ENCODE measurements around the gene PCDHGA1.

PCDHGA1 gene

DNA sequence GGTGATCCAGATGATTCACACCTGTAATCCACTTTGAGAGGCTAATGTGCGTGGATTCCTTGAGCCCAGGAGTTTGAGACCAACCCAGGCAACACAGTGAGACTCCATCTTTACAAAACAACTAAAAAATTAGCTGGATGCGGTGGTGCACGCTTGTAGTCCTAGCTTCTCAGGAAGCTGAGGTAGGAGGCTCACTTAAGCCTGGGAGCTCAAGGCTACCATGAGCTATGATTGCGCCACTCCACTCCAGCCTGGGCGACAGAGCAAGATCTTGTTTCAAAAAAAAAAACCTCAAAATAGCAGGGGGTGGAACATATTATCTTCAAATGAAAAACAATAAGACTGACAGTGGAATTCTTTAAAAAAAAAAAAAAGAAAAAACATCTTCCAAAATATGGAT is 217.6 kb downstream of the PCDHGA1 start:
- DNase-seq: no peak

DNA sequence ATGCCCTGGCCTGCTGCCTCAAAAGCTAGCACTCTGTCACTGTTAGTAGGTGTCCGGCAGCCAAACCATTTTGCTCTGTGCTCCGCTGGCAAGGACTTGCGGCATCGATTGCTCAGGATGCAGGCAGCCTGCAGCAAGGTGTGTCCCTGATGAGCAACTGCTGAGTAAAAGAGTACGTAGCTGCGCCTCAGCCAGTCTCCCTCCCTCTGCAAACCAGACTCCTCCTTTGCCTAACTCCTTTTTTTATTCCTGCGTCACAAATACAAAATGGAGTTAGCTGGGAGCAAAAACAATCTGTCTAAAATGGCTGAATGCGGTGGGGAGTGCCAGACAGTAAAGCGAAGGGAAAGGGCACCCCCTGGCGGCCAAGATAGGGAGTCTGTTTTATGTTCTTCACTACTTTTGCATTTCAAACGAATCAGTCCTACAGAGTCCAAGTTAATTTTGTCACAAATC is 227.4 kb downstream of the PCDHGA1 start:
- DNase-seq: peak; percentile 82 to 85

DNA sequence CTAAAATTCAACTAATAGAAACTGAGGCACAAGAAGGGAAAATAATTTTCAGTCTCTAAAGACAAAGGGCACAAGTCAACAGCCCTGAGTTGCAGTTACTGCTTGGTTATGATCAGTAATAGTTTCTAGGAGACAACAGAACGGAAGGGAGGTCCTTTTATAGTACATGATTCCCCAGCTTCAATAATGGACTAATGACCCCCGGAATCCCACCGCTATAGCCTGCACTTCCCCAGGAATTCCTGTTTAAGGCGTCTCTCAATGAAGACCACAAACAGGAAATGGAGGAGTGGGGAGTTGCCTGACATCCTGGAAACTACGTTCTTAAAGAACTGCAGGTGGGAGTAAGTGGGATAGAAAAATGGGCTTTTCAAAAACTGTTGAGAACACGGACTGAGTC is 227.8 kb downstream of the PCDHGA1 start:
- no peak for DNase-seq

DNA sequence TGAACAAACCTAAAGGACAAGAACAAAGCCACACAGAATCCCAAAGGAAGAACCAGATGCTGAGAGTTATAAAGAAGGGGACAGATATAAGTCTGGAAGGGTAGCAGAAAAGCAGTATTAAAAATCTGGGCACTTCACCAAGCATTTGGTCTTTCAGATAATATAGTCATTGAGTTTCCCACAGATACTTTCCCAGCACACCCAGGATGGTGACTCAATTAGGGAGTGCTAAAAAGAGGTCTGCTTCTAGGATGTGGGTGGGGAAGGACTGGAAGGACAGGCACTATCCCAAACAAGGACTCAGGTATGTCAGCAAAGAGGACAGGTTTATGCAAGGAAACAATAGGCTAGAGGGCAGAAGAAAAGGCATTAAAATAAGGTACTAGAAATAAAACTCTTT is 229.1 kb downstream of the PCDHGA1 start:
- DNase-seq: no peak

DNA sequence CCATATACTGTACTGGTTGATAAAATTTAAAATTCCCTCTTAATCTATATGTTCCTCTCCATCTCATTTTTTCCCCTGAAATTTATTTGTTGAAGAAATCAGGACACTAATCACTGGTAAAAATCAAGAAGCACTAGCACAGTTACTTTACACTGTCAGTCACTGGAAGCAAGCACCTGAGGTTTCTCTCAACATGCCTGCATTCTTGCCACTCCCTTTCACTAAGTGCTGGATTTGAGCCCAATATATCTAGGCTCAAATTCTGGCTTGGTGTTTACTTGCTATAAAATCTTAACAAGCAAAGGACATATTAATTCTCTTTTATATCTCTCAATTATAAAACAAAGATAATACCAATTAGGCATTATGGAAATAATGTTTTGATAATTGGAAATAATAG is 229.8 kb downstream of the PCDHGA1 start:
- DNase-seq: no peak

DNA sequence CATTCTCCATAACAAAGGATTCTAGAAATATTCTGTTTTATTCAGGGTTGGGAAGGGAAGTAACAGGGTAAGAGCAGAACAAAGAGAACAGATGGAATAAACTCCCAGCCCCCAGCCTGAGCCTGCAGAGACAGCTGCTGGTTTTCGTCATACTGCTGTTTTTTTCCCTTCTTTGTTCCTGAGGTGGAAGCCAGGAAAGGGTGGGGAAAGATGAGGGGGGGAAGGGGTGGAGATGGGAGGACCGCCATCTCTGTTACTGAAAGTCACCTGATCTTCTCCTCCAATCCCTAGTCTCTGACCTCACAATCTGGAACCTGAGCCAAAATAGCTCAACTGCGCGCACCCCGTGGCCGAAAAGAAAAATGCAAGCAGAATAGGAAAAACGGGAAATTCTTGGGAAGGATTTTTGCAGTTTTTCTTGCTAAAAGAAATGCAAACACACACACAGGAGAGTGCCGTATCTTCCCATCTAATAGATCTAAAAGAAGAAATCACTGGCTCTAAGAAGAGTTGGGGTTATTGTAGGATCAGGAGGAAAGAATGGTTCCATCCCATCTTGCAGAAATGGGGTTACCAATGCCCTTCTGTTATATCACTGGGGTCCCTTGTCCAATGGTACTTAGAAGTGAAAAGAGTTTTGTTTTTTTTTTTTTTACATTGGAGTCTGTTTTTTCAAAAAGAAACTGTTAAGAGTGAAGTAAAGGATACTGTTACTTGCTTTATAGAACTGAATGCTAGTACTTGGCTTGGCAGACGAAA is 230.6 kb downstream of the PCDHGA1 start:
- no peak for DNase-seq
